Activated naive CD8-positive, alpha-beta T cell treated with anti-CD3 and anti-CD28 coated beads for 36 hours (primary cell): ENCODE measurements around the gene FAM163A. TPM values are rescaled to one million over a fixed set of nuclear protein-coding genes. Genes with fewer than 3 reads are reported as not detected.

Experiments used
- DNase-seq: peaks from one replicate; pipeline ENCODE4 v3.0.0; 2021
- H3K27ac Mint-ChIP-seq: one replicate; pipeline ENCODE4 v1.8.0; 2022; ENCODE audit warnings: mild to moderate bottlenecking, moderate library complexity, mixed read lengths
- H3K27me3 Mint-ChIP-seq: one replicate; pipeline ENCODE4 v1.8.0; 2022; ENCODE audit warnings: mild to moderate bottlenecking, mixed read lengths
- H3K36me3 Mint-ChIP-seq: one replicate; pipeline ENCODE4 v1.8.0; 2021; ENCODE audit warnings: mild to moderate bottlenecking, mixed read lengths
- H3K4me1 Mint-ChIP-seq: one replicate; pipeline ENCODE4 v1.8.0; 2021; ENCODE audit warnings: mixed read lengths
- H3K4me3 Mint-ChIP-seq: one replicate; pipeline ENCODE4 v1.8.0; 2022; ENCODE audit warnings: mild to moderate bottlenecking, moderate library complexity, mixed read lengths
- H3K9me3 Mint-ChIP-seq: one replicate; pipeline ENCODE4 v1.8.0; 2022; ENCODE audit warnings: mixed read lengths
- total RNA-seq, 2 experiments: library from RNA; stranded (reverse); gene quantifications; one replicate each; pipeline ENCODE4 v1.2.3, GENCODE V29; 2021

FAM163A gene
- total RNA-seq, 2 experiments from 2014 or later, result not detected

- no peaks in the 10 kb centered on the region for H3K27me3 Mint-ChIP-seq
- H3K36me3 Mint-ChIP-seq, result no peaks in the 10 kb centered on the region
Measured at GRCh38 chr1:179812501-179813292, 69.6 kb downstream of the FAM163A start.

GRCh38 chr1:179813626-179814545 is 70.8 kb downstream of the FAM163A start:
- peaks cover 15% of the 10 kb centered on the region for H3K4me1 Mint-ChIP-seq
- H3K9me3 Mint-ChIP-seq, result no peaks in the 10 kb centered on the region
- peak overlapping the region; percentile 77 for H3K4me3 Mint-ChIP-seq

More at GRCh38 chr1:179812501-179813292, 69.6 kb downstream of the FAM163A start:
- Mint-ChIP-seq H3K4me1 (peaks cover 15% of the 10 kb centered on the region), H3K4me3 (no peak overlapping the region), H3K27ac (no peak overlapping the region), H3K9me3 (no peaks in the 10 kb centered on the region)
- no peak for DNase-seq

GRCh38 chr1:179814546-179814838 is 71.4 kb downstream of the FAM163A start:
- H3K9me3 Mint-ChIP-seq, result no peaks in the 10 kb centered on the region
- peaks cover 15% of the 10 kb centered on the region for H3K4me1 Mint-ChIP-seq
- H3K27me3 Mint-ChIP-seq, result no peaks in the 10 kb centered on the region
- H3K27ac Mint-ChIP-seq, result no peak overlapping the region
- no peak for DNase-seq
- peak overlapping the region; percentile 77 for H3K4me3 Mint-ChIP-seq
- no peaks in the 10 kb centered on the region for H3K36me3 Mint-ChIP-seq

More at GRCh38 chr1:179813626-179814545, 70.8 kb downstream of the FAM163A start:
- no peaks in the 10 kb centered on the region for H3K27me3 Mint-ChIP-seq
- H3K27ac Mint-ChIP-seq, result no peak overlapping the region
- H3K36me3 Mint-ChIP-seq, result no peaks in the 10 kb centered on the region
- DNase-seq, result no peak

GRCh38 chr1:179815641-179816040 is 72.5 kb downstream of the FAM163A start:
- Mint-ChIP-seq H3K36me3 (no peaks in the 10 kb centered on the region), H3K27me3 (no peaks in the 10 kb centered on the region), H3K9me3 (no peaks in the 10 kb centered on the region), H3K4me3 (peak overlapping the region; percentile 77), H3K27ac (no peak overlapping the region), H3K4me1 (peaks cover 13% of the 10 kb centered on the region)
- DNase-seq, result no peak

GRCh38 chr1:179816196-179816960 is 73.3 kb downstream of the FAM163A start:
- Mint-ChIP-seq H3K4me1 (peaks cover 13% of the 10 kb centered on the region), H3K27me3 (no peaks in the 10 kb centered on the region), H3K4me3 (no peak overlapping the region), H3K36me3 (no peaks in the 10 kb centered on the region), H3K27ac (no peak overlapping the region), H3K9me3 (no peaks in the 10 kb centered on the region)
- DNase-seq, result no peak

GRCh38 chr1:179817056-179817455 is 74.0 kb downstream of the FAM163A start:
- no peak for DNase-seq
- Mint-ChIP-seq H3K4me1 (peaks cover 13% of the 10 kb centered on the region), H3K9me3 (no peaks in the 10 kb centered on the region), H3K27me3 (no peaks in the 10 kb centered on the region), H3K4me3 (no peak overlapping the region), H3K27ac (no peak overlapping the region), H3K36me3 (no peaks in the 10 kb centered on the region)

- Mint-ChIP-seq H3K4me3 (no peak overlapping the region), H3K27me3 (no peaks in the 10 kb centered on the region), H3K27ac (no peak overlapping the region), H3K4me1 (peaks cover 13% of the 10 kb centered on the region), H3K36me3 (no peaks in the 10 kb centered on the region), H3K9me3 (no peaks in the 10 kb centered on the region)
- DNase-seq, result no peak
Measured at GRCh38 chr1:179817789-179818188, 74.7 kb downstream of the FAM163A start.

- Mint-ChIP-seq H3K4me3 (no peak overlapping the region), H3K36me3 (no peaks in the 10 kb centered on the region), H3K4me1 (peaks cover 13% of the 10 kb centered on the region), H3K27ac (no peak overlapping the region), H3K9me3 (no peaks in the 10 kb centered on the region), H3K27me3 (no peaks in the 10 kb centered on the region)
- no peak for DNase-seq
Measured at GRCh38 chr1:179818260-179818659, 75.2 kb downstream of the FAM163A start.

- Mint-ChIP-seq H3K27ac (no peak overlapping the region), H3K27me3 (no peaks in the 10 kb centered on the region), H3K4me1 (peaks cover 13% of the 10 kb centered on the region), H3K4me3 (no peak overlapping the region), H3K36me3 (no peaks in the 10 kb centered on the region), H3K9me3 (no peaks in the 10 kb centered on the region)
- no peak for DNase-seq
Measured at GRCh38 chr1:179818743-179819173, 75.7 kb downstream of the FAM163A start.

- Mint-ChIP-seq H3K27me3 (no peaks in the 10 kb centered on the region), H3K4me1 (peaks cover 2% of the 10 kb centered on the region), H3K36me3 (no peaks in the 10 kb centered on the region), H3K27ac (no peak overlapping the region), H3K9me3 (no peaks in the 10 kb centered on the region), H3K4me3 (no peak overlapping the region)
- no peak for DNase-seq
Measured at GRCh38 chr1:179820226-179820970, 77.3 kb downstream of the FAM163A start.

- Mint-ChIP-seq H3K27me3 (no peaks in the 10 kb centered on the region), H3K9me3 (no peaks in the 10 kb centered on the region), H3K27ac (no peak overlapping the region), H3K36me3 (no peaks in the 10 kb centered on the region), H3K4me1 (no peaks in the 10 kb centered on the region), H3K4me3 (no peak overlapping the region)
- DNase-seq, result no peak
Measured at GRCh38 chr1:179821524-179821923, 78.4 kb downstream of the FAM163A start.

GRCh38 chr1:179822065-179822464 is 79.0 kb downstream of the FAM163A start:
- no peaks in the 10 kb centered on the region for H3K9me3 Mint-ChIP-seq
- no peak overlapping the region for H3K27ac Mint-ChIP-seq
- no peak for DNase-seq
- H3K27me3 Mint-ChIP-seq, result no peaks in the 10 kb centered on the region
- H3K4me3 Mint-ChIP-seq, result no peak overlapping the region
- H3K4me1 Mint-ChIP-seq, result no peaks in the 10 kb centered on the region
- no peaks in the 10 kb centered on the region for H3K36me3 Mint-ChIP-seq

- Mint-ChIP-seq H3K36me3 (no peaks in the 10 kb centered on the region), H3K27me3 (no peaks in the 10 kb centered on the region), H3K4me1 (no peaks in the 10 kb centered on the region), H3K4me3 (no peak overlapping the region), H3K9me3 (no peaks in the 10 kb centered on the region), H3K27ac (no peak overlapping the region)
- DNase-seq, result no peak
Measured at GRCh38 chr1:179823693-179824092, 80.6 kb downstream of the FAM163A start.

- H3K4me3 Mint-ChIP-seq, result no peak overlapping the region
- no peaks in the 10 kb centered on the region for H3K36me3 Mint-ChIP-seq
- H3K4me1 Mint-ChIP-seq, result no peaks in the 10 kb centered on the region
- no peak for DNase-seq
- H3K27me3 Mint-ChIP-seq, result no peaks in the 10 kb centered on the region
- H3K9me3 Mint-ChIP-seq, result no peaks in the 10 kb centered on the region
- H3K27ac Mint-ChIP-seq, result no peak overlapping the region
Measured at GRCh38 chr1:179824265-179824664, 81.2 kb downstream of the FAM163A start.
